Keratinocyte (primary cell): ENCODE data around the gene FUT8.

Experiments used
- CTCF ChIP-seq, 3 experiments: IDR thresholded peaks in 1 of 3; conservative IDR thresholded peaks in 1 of 3; optimal IDR thresholded peaks in 1 of 3; 2 replicates in 2 of 3; 3 replicates in 1 of 3; pipeline versions ENCODE3 to v1.5.1; 2011; ENCODE audit warnings: low read length in 3 of 3, mild to moderate bottlenecking in 3 of 3, moderate library complexity in 2 of 3, control low read depth in 1 of 3, inconsistent platforms in 1 of 3; ENCODE audit not compliant: insufficient read depth in 2 of 3; ENCODE audit errors: extremely low read depth in 1 of 3
- EZH2 ChIP-seq: IDR thresholded peaks from one replicate; pipeline ENCODE4 v1.6.1; 2012; ENCODE audit warnings: inconsistent platforms, mild to moderate bottlenecking, low read length, moderate library complexity

GRCh38 chr14:65594153-65594881 lies 181.8 kb downstream of the FUT8 start:
- TF ChIP-seq CTCF (optimal IDR thresholded peaks at IDR 0.05 in 1 of 3, IDR thresholded peaks at IDR 0.05 in 1 of 3, conservative IDR thresholded peaks at IDR 0.05 in 1 of 3; ENCODE audit: extremely low read depth in 1 of 3, insufficient read depth in 2 of 3, low read length in 3 of 3), result no peak
- TF ChIP-seq EZH2, result no peak
